DND-41 (cell line): ENCODE results near the gene HLA-C.

Source experiments
- ATAC-seq: fragments of 200-7000 bp; cut with Tn5 transposase; 3 replicates; pipeline ENCODE4 v1.9.1; 2021; ENCODE audit warnings: low read depth; ENCODE audit not compliant: insufficient read depth
- DNase-seq: peaks from one replicate; pipeline ENCODE4 v3.0.0-alpha.2; 2020
- H2AFZ ChIP-seq: 2 replicates; pipeline ENCODE4 v1.6.0; 2012; ENCODE audit warnings: low read depth, low read length
- H3K27ac ChIP-seq: 2 replicates; pipeline ENCODE4 v1.5.1; 2012; ENCODE audit warnings: low read length, inconsistent platforms
- H3K27me3 ChIP-seq: fragments of 200-600 bp; sonication (generic); 2 replicates; pipeline ENCODE4 v1.6.0; 2012; ENCODE audit warnings: low read length, mild to moderate bottlenecking, inconsistent platforms; ENCODE audit not compliant: insufficient read depth, poor library complexity
- H3K36me3 ChIP-seq: 2 replicates; pipeline ENCODE4 v1.5.1; 2012; ENCODE audit warnings: low read length, inconsistent platforms; ENCODE audit not compliant: insufficient read depth
- H3K4me1 ChIP-seq: 2 replicates; pipeline ENCODE4 v1.5.1; 2012; ENCODE audit warnings: mild to moderate bottlenecking, low read length; ENCODE audit not compliant: insufficient read depth
- H3K4me2 ChIP-seq: 2 replicates; pipeline ENCODE4 v1.6.0; 2012; ENCODE audit warnings: mild to moderate bottlenecking, moderate library complexity, low read length, inconsistent platforms; ENCODE audit not compliant: insufficient read depth
- H3K4me3 ChIP-seq, 2 experiments: fragments of 200-600 bp in 1 of 2; shearing (Covaris generic) in 1 of 2; 2 replicates each; pipeline ENCODE4 v1.5.1; 2012 to 2016; ENCODE audit warnings: inconsistent platforms in 2 of 2, low read length in 2 of 2, mild to moderate bottlenecking in 2 of 2, low read depth in 1 of 2, moderate library complexity in 1 of 2
- H3K79me2 ChIP-seq: 2 replicates; pipeline ENCODE4 v1.6.0; 2012; ENCODE audit warnings: low read length, inconsistent platforms; ENCODE audit not compliant: insufficient read depth
- H3K9ac ChIP-seq: 2 replicates; pipeline ENCODE4 v1.6.0; 2012; ENCODE audit warnings: low read depth, mild to moderate bottlenecking, inconsistent platforms, low read length, moderate library complexity
- H3K9me3 ChIP-seq: 2 replicates; pipeline ENCODE4 v1.5.1; 2012; ENCODE audit warnings: low read length, moderate library complexity, mild to moderate bottlenecking, inconsistent platforms; ENCODE audit not compliant: insufficient read depth, severe bottlenecking
- H4K20me1 ChIP-seq: 2 replicates; pipeline ENCODE4 v1.6.0; 2012; ENCODE audit warnings: low read length; ENCODE audit not compliant: insufficient read depth
- EZH2 ChIP-seq: IDR thresholded peaks from 3 replicates; pipeline ENCODE4 v1.6.1; 2012; ENCODE audit warnings: borderline replicate concordance, low read depth, mild to moderate bottlenecking, moderate library complexity, low read length, inconsistent platforms; ENCODE audit not compliant: severe bottlenecking
- TF ChIP-seq, protein P1 (sequence below): IDR thresholded peaks from 2 replicates; pipeline ENCODE4 v1.5.1; 2012; ENCODE audit warnings: borderline replicate concordance, low read length, moderate library complexity, mild to moderate bottlenecking; ENCODE audit not compliant: poor library complexity, severe bottlenecking; ENCODE audit errors: extremely low read depth

Gene HLA-C

DNA sequence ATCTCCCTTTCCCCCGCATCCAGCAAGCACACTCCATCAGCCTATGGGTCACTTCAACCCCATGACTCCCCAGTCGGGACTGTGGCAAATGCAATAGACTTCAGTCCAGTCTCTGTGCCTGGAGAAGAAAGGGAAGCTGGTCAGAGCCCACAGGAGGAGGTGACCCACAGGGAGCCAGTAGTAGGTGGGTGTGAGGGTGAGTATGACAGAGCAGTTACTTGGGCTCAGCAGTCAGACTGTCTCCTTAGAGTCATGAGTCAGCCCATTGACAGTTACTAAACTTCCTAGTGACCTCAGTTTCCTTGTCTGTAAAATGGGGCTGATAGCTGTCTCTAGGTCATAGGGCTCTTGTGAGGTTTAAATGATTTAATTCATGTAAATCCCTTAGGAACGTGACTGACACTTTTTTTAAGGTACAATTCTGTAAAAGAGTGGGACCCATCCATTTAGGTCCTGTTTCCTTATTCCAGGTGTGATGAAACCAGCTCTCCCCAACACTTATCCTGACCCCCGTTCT is 33.9 kb upstream of the HLA-C start:
- no peak for DNase-seq
- H3K4me3 ChIP-seq: no peak overlapping the region
- H3K4me1 ChIP-seq: no peaks in the 10 kb centered on the region
- no peak overlapping the region for H3K9ac ChIP-seq
- TF ChIP-seq, protein P1, sequence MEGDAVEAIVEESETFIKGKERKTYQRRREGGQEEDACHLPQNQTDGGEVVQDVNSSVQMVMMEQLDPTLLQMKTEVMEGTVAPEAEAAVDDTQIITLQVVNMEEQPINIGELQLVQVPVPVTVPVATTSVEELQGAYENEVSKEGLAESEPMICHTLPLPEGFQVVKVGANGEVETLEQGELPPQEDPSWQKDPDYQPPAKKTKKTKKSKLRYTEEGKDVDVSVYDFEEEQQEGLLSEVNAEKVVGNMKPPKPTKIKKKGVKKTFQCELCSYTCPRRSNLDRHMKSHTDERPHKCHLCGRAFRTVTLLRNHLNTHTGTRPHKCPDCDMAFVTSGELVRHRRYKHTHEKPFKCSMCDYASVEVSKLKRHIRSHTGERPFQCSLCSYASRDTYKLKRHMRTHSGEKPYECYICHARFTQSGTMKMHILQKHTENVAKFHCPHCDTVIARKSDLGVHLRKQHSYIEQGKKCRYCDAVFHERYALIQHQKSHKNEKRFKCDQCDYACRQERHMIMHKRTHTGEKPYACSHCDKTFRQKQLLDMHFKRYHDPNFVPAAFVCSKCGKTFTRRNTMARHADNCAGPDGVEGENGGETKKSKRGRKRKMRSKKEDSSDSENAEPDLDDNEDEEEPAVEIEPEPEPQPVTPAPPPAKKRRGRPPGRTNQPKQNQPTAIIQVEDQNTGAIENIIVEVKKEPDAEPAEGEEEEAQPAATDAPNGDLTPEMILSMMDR: no peak
- no peak for TF ChIP-seq EZH2
- H3K27me3 ChIP-seq: peaks cover 4% of the 10 kb centered on the region
- H3K27ac ChIP-seq: no peak overlapping the region
- H3K36me3 ChIP-seq: no peaks in the 10 kb centered on the region
- no peak overlapping the region for H2AFZ ChIP-seq
- no peak for ATAC-seq
- no peaks in the 10 kb centered on the region; the same call in 1 of the 2 replicates for H4K20me1 ChIP-seq
- no peak overlapping the region for H3K4me2 ChIP-seq
- H3K9me3 ChIP-seq: no peaks in the 10 kb centered on the region
- H3K79me2 ChIP-seq: no peaks in the 10 kb centered on the region

DNA sequence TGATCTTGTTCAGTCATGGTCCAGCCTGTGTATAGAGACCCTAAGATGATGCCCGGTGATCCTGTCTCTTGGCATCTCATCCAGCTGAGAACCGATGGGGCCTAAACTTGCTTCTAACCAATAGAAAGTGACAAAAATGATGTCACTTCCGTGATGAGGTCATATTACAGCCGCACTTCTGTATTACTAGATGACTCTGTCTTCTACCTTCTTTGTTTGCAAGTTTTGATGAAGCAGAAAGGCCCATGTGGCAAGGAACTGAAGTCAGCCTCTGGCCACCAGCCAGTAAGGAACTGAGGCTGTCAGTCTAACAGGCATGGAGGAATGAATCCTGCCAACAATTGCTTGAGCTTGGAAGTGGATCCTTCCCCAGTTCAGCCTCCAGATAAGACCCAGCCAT is 32.8 kb upstream of the HLA-C start:
- Histone ChIP-seq H3K9me3 (no peaks in the 10 kb centered on the region), H3K79me2 (no peaks in the 10 kb centered on the region), H3K27me3 (peaks cover 8% of the 10 kb centered on the region), H4K20me1 (no peaks in the 10 kb centered on the region; the same call in 1 of the 2 replicates), H3K36me3 (no peaks in the 10 kb centered on the region), H3K9ac (no peak overlapping the region), H3K27ac (no peak overlapping the region), H3K4me3 (no peak overlapping the region), H2AFZ (no peak overlapping the region), H3K4me1 (no peaks in the 10 kb centered on the region), H3K4me2 (no peak overlapping the region)
- DNase-seq (no peak), ATAC-seq (no peak)
- TF ChIP-seq, protein P1: no peak
- TF ChIP-seq EZH2: no peak

DNA sequence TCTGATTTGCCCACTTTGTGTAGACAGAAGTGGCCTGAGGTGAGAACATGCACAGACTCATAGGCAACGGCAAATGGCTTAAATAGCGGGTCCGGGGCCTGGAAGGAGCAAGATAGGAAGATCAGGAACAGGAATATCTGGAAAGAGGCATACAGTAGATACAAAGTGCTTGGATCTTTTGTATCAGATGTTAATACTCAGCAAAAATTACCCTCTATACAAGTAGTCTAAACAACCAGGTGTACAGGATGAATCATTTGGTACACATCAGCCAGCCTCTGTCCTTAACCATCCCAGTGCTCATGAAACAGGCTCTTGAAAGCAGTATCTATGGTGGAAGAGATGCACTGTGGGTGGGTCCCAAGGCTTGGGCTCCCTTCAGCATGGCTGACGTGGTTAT is 28.9 kb upstream of the HLA-C start:
- Histone ChIP-seq H3K9ac (no peak overlapping the region), H3K9me3 (no peaks in the 10 kb centered on the region), H3K27me3 (peaks cover 16% of the 10 kb centered on the region), H3K36me3 (no peaks in the 10 kb centered on the region), H3K4me3 (no peak overlapping the region), H3K27ac (no peak overlapping the region), H2AFZ (no peak overlapping the region), H3K4me1 (no peaks in the 10 kb centered on the region), H3K79me2 (no peaks in the 10 kb centered on the region), H4K20me1 (no peaks in the 10 kb centered on the region; the same call in 1 of the 2 replicates), H3K4me2 (no peak overlapping the region)
- ATAC-seq (no peak), DNase-seq (no peak)
- TF ChIP-seq EZH2: no peak
- TF ChIP-seq, protein P1: no peak

GRCh38 chr6:31299947-31300346 is 28.1 kb upstream of the HLA-C start:
- Histone ChIP-seq H2AFZ (no peak overlapping the region), H3K9ac (no peak overlapping the region), H3K4me3 (no peak overlapping the region), H3K79me2 (no peaks in the 10 kb centered on the region), H3K4me1 (no peaks in the 10 kb centered on the region), H3K4me2 (no peak overlapping the region), H4K20me1 (no peaks in the 10 kb centered on the region; the same call in 1 of the 2 replicates), H3K27ac (no peak overlapping the region), H3K36me3 (no peaks in the 10 kb centered on the region), H3K9me3 (no peaks in the 10 kb centered on the region), H3K27me3 (peaks cover 19% of the 10 kb centered on the region)
- DNase-seq (no peak), ATAC-seq (no peak)
- TF ChIP-seq EZH2: no peak
- TF ChIP-seq, protein P1: no peak
